ENCODE measurements around the gene STAM.

The STAM gene

GRCh38 chr10:17716161-17716560 is 72.2 kb downstream of the STAM start:
- no peak for TF ChIP-seq CTCF (IDR thresholded peaks at IDR 0.05)

GRCh38 chr10:17725703-17726102 is 81.8 kb downstream of the STAM start:
- TF ChIP-seq CTCF (IDR thresholded peaks at IDR 0.05) = no peak

- TF ChIP-seq CTCF (IDR thresholded peaks at IDR 0.05) = no peak
These were observed 85.7 kb downstream of the STAM start for GRCh38 chr10:17729630-17730029.

GRCh38 chr10:17730667-17731066 is 86.7 kb downstream of the STAM start:
- no peak for TF ChIP-seq CTCF (IDR thresholded peaks at IDR 0.05)

- no peak for TF ChIP-seq CTCF (IDR thresholded peaks at IDR 0.05)
These were observed 87.5 kb downstream of the STAM start for GRCh38 chr10:17731331-17732020.

GRCh38 chr10:17733620-17734019 is 89.7 kb downstream of the STAM start:
- TF ChIP-seq CTCF (IDR thresholded peaks at IDR 0.05) = no peak

- TF ChIP-seq CTCF (IDR thresholded peaks at IDR 0.05) = no peak
These were observed 90.6 kb downstream of the STAM start for GRCh38 chr10:17734432-17735080.

Data from LNCAP (cell line).